Smooth muscle cell (in vitro differentiated cells): ENCODE data around the gene SST. TPM values are rescaled to one million over a fixed set of nuclear protein-coding genes. Genes with fewer than 3 reads are reported as not detected.
"Not testable (repeated sequence)": the region's sequence is repeated elsewhere in the genome, so short reads cannot be mapped to it uniquely, and the experiment has no call there.

Experiments used
- DNase-seq: peaks from one replicate; lab custom pipeline; 2025; ENCODE audit not compliant: unreplicated experiment; lab: John Stamatoyannopoulos, UW
- H2AFZ ChIP-seq: fragments of 200-600 bp; sonication (generic); 2 replicates; pipeline ENCODE4 v1.6.0; 2016; ENCODE audit warnings: antibody characterized with exemption, low read depth, mild to moderate bottlenecking
- H3F3A ChIP-seq: fragments of 200-600 bp; sonication (generic); 2 replicates; pipeline ENCODE4 v1.6.0; 2017; ENCODE audit warnings: antibody characterized with exemption, low read depth
- H3K27ac ChIP-seq: fragments of 200-600 bp; sonication (generic); 2 replicates; pipeline ENCODE4 v1.5.1; 2016; ENCODE audit warnings: low read depth, mild to moderate bottlenecking
- H3K27me3 ChIP-seq: fragments of 200-600 bp; sonication (generic); 2 replicates; pipeline ENCODE4 v1.6.1; 2016; ENCODE audit warnings: low read depth, mild to moderate bottlenecking
- H3K36me3 ChIP-seq: fragments of 200-600 bp; sonication (generic); 2 replicates; pipeline ENCODE4 v1.5.1; 2016; ENCODE audit warnings: low read depth
- H3K4me1 ChIP-seq: fragments of 200-600 bp; sonication (generic); 2 replicates; pipeline ENCODE4 v1.5.1; 2016; ENCODE audit warnings: low read depth
- H3K4me2 ChIP-seq: fragments of 200-600 bp; sonication (generic); 2 replicates; pipeline ENCODE4 v1.6.0; 2016; ENCODE audit warnings: mild to moderate bottlenecking
- H3K4me3 ChIP-seq: fragments of 200-600 bp; sonication (generic); 2 replicates; pipeline ENCODE4 v1.5.1; 2016; ENCODE audit warnings: mild to moderate bottlenecking
- H3K79me2 ChIP-seq: fragments of 200-600 bp; sonication (generic); 2 replicates; pipeline ENCODE4 v1.6.0; 2016; ENCODE audit warnings: low read depth, mild to moderate bottlenecking
- H3K9ac ChIP-seq: fragments of 200-600 bp; sonication (generic); 2 replicates; pipeline ENCODE4 v1.6.0; 2016; ENCODE audit warnings: low read depth
- H3K9me3 ChIP-seq: fragments of 200-600 bp; sonication (generic); replicated peaks from 2 replicates; pipeline ENCODE4 v1.5.1; 2016; ENCODE audit warnings: low read depth
- H4K20me1 ChIP-seq: fragments of 200-600 bp; sonication (generic); 2 replicates; pipeline ENCODE4 v1.6.0; 2016; ENCODE audit warnings: low read depth
- WGBS: methylation state at CpG from one replicate; pipeline ENCODE4 v1.1.7; 2016; ENCODE audit warnings: low lambda C conversion rate; 5-methylcytosine and 5-hydroxymethylcytosine counted together
- polyA plus RNA-seq: library from polyadenylated mRNA; unstranded; fragments of >200 nt; fragmentation: Nextera tagmentation; extraction: Ambion mirVana; gene quantifications from 2 replicates; pipeline ENCODE4 v1.2.1, GENCODE V29; 2016
- total RNA-seq: library from RNA; depleted of rRNA; stranded (reverse); fragments of >200 nt; gene quantifications from 2 replicates; pipeline ENCODE4 v1.2.3, GENCODE V29; 2014
- TF ChIP-seq, protein P1 (sequence below): fragments of 200-600 bp; sonication (generic); IDR thresholded peaks from 2 replicates; pipeline ENCODE4 v1.5.1; 2017; ENCODE audit warnings: borderline replicate concordance, mild to moderate bottlenecking, antibody characterized with exemption; ENCODE audit not compliant: insufficient read depth, poor library complexity, severe bottlenecking

Gene SST
- total and polyA plus RNA-seq, 2 experiments from 2014 or later = not detected

DNA sequence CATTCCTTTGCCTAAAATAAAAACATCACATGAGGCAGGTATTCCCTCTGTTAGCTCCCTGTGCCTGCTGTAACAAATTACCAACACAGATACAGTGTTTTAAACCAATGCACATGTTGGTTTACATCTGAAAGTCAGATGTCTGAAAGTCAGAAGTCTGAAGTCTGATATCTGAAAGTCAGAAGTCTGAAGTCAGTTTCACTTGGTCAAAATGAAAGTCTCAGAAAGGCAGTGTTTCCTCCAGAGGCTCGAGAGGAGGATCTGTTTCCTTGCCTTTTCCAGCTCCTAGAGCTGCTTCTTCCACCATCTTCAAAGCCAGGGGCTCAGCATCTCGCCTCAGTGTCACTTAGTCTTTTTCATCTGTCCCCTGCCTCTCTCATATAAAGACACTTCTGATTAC lies 22.0 kb downstream of the SST start:
- no peak overlapping the region for H3K9ac ChIP-seq
- TF ChIP-seq, protein P1, sequence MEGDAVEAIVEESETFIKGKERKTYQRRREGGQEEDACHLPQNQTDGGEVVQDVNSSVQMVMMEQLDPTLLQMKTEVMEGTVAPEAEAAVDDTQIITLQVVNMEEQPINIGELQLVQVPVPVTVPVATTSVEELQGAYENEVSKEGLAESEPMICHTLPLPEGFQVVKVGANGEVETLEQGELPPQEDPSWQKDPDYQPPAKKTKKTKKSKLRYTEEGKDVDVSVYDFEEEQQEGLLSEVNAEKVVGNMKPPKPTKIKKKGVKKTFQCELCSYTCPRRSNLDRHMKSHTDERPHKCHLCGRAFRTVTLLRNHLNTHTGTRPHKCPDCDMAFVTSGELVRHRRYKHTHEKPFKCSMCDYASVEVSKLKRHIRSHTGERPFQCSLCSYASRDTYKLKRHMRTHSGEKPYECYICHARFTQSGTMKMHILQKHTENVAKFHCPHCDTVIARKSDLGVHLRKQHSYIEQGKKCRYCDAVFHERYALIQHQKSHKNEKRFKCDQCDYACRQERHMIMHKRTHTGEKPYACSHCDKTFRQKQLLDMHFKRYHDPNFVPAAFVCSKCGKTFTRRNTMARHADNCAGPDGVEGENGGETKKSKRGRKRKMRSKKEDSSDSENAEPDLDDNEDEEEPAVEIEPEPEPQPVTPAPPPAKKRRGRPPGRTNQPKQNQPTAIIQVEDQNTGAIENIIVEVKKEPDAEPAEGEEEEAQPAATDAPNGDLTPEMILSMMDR = no peak
- no peaks in the 10 kb centered on the region for H3K9me3 ChIP-seq
- no peak overlapping the region for H3K4me3 ChIP-seq
- H3K27ac ChIP-seq = no peak overlapping the region
- no peak overlapping the region for H2AFZ ChIP-seq
- H3K27me3 ChIP-seq = no peaks in the 10 kb centered on the region
- H3K36me3 ChIP-seq = no peaks in the 10 kb centered on the region
- no peaks in the 10 kb centered on the region for H4K20me1 ChIP-seq
- no peaks in the 10 kb centered on the region for H3K4me1 ChIP-seq
- H3K4me2 ChIP-seq = no peak overlapping the region
- no peaks in the 10 kb centered on the region for H3K79me2 ChIP-seq
- WGBS = 83% methylated on average over 2 of the region's 2 CpGs
- H3F3A ChIP-seq = no peaks in the 10 kb centered on the region
- DNase-seq = no peak

DNA sequence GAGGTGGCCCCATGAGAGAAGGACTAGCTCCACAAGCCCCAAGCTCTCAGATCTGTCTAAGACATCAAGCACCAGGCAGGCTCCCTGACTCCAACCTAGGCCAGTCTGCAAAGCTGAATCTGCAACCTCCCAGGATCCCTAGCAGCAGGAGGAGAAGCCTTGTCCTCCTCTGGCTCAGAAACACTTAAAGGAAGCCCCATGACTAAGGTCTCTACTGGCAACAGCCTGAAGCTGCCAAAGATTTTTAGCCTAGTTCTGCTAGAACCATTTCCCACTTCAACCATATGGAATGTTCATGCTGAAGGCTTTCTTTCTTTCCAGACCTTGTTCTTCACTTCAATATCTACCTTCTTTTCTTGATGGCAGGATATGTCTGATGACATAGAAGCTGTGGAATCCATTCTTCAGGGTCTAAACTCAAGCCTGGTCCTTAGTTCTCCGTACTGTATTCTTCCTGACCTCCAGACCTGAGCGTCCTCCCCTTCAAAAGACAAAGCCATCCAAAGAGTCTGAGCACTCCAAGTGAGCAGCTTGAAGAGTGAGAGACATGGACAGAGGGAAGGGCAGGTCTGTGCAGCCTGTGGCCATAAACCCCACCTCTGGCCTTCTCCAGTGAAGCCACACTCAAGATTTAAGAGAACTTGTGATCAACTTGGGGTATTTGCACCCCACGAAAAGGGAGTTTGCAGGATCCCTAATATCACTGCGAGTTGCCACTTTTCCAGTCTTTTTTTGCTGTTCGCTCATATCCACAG lies 23.1 kb downstream of the SST start:
- Histone ChIP-seq H3K4me2 (no peak overlapping the region), H4K20me1 (no peaks in the 10 kb centered on the region), H3K9me3 (no peaks in the 10 kb centered on the region), H3K9ac (no peak overlapping the region), H3K36me3 (no peaks in the 10 kb centered on the region), H3K4me3 (no peak overlapping the region), H3F3A (no peaks in the 10 kb centered on the region), H3K4me1 (no peaks in the 10 kb centered on the region), H3K27me3 (no peaks in the 10 kb centered on the region), H2AFZ (no peak overlapping the region), H3K79me2 (no peaks in the 10 kb centered on the region), H3K27ac (no peak overlapping the region)
- 84% methylated on average over 5 of the region's 5 CpGs for WGBS
- DNase-seq = no peak
- TF ChIP-seq, protein P1 = no peak

DNA sequence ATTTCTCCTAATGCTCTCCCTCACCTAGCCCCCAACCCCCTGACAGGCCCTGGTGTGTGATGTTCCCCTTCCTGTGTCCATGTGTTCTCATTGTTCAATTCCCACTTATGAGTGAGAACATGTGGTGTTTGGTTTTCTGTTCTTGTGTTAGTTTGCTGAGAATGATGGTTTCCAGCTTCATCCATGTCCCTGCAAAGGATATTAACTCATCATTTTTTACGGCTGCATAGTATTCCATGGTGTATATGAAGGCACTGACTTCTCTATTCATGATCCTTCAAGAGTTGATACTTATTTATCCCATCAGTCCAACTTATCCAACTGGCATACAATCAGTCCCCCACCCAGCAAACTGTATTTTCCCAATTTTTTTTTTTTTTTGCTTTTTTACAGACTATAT lies 24.8 kb downstream of the SST start:
- not testable (repeated sequence) for H3K4me1 ChIP-seq, DNase-seq, H3K4me3 ChIP-seq, H3F3A ChIP-seq, H3K27me3 ChIP-seq, H3K9ac ChIP-seq, H2AFZ ChIP-seq, H3K79me2 ChIP-seq, H4K20me1 ChIP-seq, H3K27ac ChIP-seq, H3K9me3 ChIP-seq, H3K4me2 ChIP-seq, H3K36me3 ChIP-seq
- WGBS = 92% methylated on average over 1 of the region's 1 CpG

DNA sequence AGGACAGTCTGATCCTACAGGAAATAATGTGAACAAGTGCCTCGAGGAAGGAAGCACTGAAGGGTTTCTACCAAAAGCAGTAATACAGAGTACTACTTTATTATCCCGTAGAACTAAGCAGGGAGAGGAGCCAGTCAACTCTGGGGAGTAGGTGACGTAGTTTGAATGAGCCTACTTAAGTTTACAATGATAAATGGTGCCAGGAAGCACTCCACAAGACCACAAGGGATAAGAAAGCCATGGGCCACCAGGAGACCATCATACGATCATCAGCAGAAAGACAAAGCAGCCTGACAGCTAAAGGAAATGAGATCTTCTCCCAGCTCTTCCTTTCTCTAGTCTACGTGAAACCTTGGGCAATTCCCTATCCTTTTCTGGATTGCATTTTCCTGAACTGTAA lies 27.3 kb downstream of the SST start:
- Histone ChIP-seq H3K4me2 (no peak overlapping the region), H3F3A (no peaks in the 10 kb centered on the region), H4K20me1 (no peaks in the 10 kb centered on the region), H2AFZ (no peak overlapping the region), H3K9ac (no peak overlapping the region), H3K79me2 (no peaks in the 10 kb centered on the region), H3K36me3 (no peaks in the 10 kb centered on the region), H3K27me3 (no peaks in the 10 kb centered on the region), H3K4me3 (no peak overlapping the region), H3K9me3 (no peaks in the 10 kb centered on the region), H3K27ac (no peak overlapping the region), H3K4me1 (no peaks in the 10 kb centered on the region)
- DNase-seq = no peak
- WGBS = 88% methylated on average over 5 of the region's 5 CpGs
- TF ChIP-seq, protein P1 = no peak
